ENCODE measurements around the gene ANKRD30B.
"Not testable (repeated sequence)": the region's sequence is repeated elsewhere in the genome, so short reads cannot be mapped to it uniquely, and the experiment has no call there.

ANKRD30B gene

GRCh38 chr18:14858514-14858913, 110.5 kb downstream of the ANKRD30B start:
- not testable (repeated sequence) for DNase-seq

DNA sequence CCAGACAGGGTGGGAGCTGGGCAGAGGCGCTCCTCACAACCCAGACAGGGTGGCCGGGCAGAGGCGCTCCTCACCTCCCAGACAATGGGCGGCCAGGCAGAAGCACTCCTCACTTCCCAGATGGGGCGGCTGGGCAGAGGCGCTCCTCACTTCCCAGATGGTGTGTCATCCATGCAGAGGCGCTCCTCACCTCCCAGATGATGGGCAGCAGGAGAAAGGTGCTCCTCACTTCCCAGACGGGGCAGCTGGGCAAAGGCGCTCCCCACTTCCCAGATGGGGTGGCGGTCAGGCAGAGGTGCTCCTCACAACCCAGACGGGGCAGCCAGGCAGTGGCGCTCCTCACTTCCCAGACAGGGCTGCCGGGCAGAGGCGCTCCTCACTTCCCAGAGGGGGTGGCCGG, 112.0 kb downstream of the ANKRD30B start:
- not testable (repeated sequence) for DNase-seq

GRCh38 chr18:14866426-14866825, 118.5 kb downstream of the ANKRD30B start:
- not testable (repeated sequence) for DNase-seq

- DNase-seq, result not testable (repeated sequence)
Measured at GRCh38 chr18:14867988-14868387, 120.0 kb downstream of the ANKRD30B start.

DNA sequence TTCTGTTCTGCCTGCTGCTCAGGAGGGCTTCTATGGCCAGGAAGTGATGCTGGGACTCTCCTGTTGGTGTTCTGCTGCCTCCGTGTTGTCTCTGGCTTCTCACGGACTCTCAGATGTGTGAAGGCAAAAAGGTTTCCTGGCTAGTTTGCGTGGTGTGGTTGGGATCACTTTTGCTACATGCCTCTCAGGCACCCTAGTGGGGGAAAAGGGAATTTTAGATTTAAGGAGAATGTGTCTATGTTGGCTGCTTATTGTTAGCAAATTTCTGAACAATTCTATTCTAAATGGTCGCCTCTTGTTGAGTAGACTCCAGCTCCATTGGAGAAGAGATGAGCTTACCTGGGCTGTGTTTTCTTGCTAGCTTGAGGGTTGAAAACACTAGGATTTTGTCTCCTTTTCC, 120.9 kb downstream of the ANKRD30B start:
- DNase-seq, result not testable (repeated sequence)

DNA sequence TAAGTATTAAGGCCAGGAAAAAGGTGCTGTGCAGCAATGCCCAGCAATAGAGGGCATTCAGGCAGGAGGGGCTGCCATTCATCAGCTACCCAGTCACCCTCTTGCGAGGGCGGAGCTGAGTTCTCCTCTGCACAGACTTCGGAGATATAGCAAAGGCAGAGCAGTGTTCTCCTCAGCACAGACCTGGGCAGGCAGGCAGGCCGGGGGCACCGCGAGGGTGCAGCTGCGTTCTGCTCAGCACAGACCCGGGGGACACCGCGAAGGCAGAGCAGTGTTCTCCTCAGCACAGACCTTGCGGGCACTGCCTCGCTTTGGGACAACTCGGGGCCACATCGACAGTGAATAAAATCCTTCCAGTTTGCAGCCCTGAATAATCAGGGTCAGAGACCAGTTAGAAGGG, 130.9 kb downstream of the ANKRD30B start:
- DNase-seq, result not testable (repeated sequence)

GRCh38 chr18:14900435-14900834, 152.5 kb downstream of the ANKRD30B start:
- no peak for DNase-seq

Measured in SIG-M5 (cell line).